SK-N-SH (cell line): Measurements from ENCODE around the gene MFSD12. TPM values are rescaled to one million over a fixed set of nuclear protein-coding genes. Genes with fewer than 3 reads are reported as not detected.
A peak's percentile ranks its signal among the peaks of the same experiment; 100 is the strongest.

Experiments
- CTCF ChIP-seq: fragments of 200-600 bp; sonication (generic); IDR thresholded peaks from 2 replicates; pipeline ENCODE4 v1.6.1; 2017; ENCODE audit warnings: antibody characterized with exemption, mild to moderate bottlenecking, moderate library complexity
- ELF1 ChIP-seq: IDR thresholded peaks from 2 replicates; pipeline ENCODE4 v1.4.0; 2012
- EP300 ChIP-seq, 2 experiments: IDR thresholded peaks; 2 replicates each; pipeline versions ENCODE4 v1.4.0 to v1.6.1; 2012; ENCODE audit warnings: borderline replicate concordance in 1 of 2, low read depth in 1 of 2, low read length in 1 of 2
- EZH2phosphoT487 ChIP-seq: fragments of 200-600 bp; sonication (generic); IDR thresholded peaks from 2 replicates; pipeline ENCODE4 v1.6.1; 2017; ENCODE audit warnings: low read depth, mixed run types, mild to moderate bottlenecking, antibody characterized with exemption, moderate library complexity, borderline replicate concordance
- FOSL2 ChIP-seq: IDR thresholded peaks from 2 replicates; pipeline ENCODE4 v1.4.0; 2012; ENCODE audit warnings: low read depth, mild to moderate bottlenecking, moderate library complexity, borderline replicate concordance
- JUND ChIP-seq: IDR thresholded peaks from 2 replicates; pipeline ENCODE4 v1.4.0; 2012
- MAX ChIP-seq: IDR thresholded peaks from 2 replicates; pipeline ENCODE4 v1.4.0; 2012; ENCODE audit warnings: low read depth
- MEF2A ChIP-seq: IDR thresholded peaks from 2 replicates; pipeline ENCODE4 v1.4.0; 2012; ENCODE audit warnings: low read depth, borderline replicate concordance
- MXI1 ChIP-seq: IDR thresholded peaks from 2 replicates; pipeline ENCODE4 v1.6.1; 2012; ENCODE audit warnings: mild to moderate bottlenecking, low read depth, low read length, improper control_type of control experiment
- NRF1 ChIP-seq: IDR thresholded peaks from 2 replicates; pipeline ENCODE4 v1.6.1; 2012; ENCODE audit warnings: low read depth, mild to moderate bottlenecking, low read length
- POLR2AphosphoS5 ChIP-seq: IDR thresholded peaks from 2 replicates; pipeline ENCODE4 v1.6.1; 2012; ENCODE audit warnings: low read depth, low read length
- RCOR1 ChIP-seq: fragments of 150-350 bp; IDR thresholded peaks from 2 replicates; pipeline ENCODE4 v1.6.1; 2017; ENCODE audit warnings: antibody characterized with exemption, low read length
- RXRA ChIP-seq: IDR thresholded peaks from 2 replicates; pipeline ENCODE4 v1.4.0; 2012; ENCODE audit warnings: low read depth, mild to moderate bottlenecking, borderline replicate concordance
- SMC3 ChIP-seq: IDR thresholded peaks from 2 replicates; pipeline ENCODE4 v1.6.1; 2012; ENCODE audit warnings: low read depth, low read length, improper control_type of control experiment
- TAF1 ChIP-seq: IDR thresholded peaks from 2 replicates; pipeline ENCODE4 v1.6.1; 2012; ENCODE audit warnings: low read depth, mild to moderate bottlenecking, low read length, moderate library complexity, borderline replicate concordance
- TEAD4 ChIP-seq: IDR thresholded peaks from 2 replicates; pipeline ENCODE4 v1.4.0; 2012; ENCODE audit warnings: mild to moderate bottlenecking, borderline replicate concordance; ENCODE audit not compliant: insufficient read depth
- YY1 ChIP-seq: IDR thresholded peaks from 2 replicates; pipeline ENCODE4 v1.4.0; 2012; ENCODE audit warnings: low read depth, mild to moderate bottlenecking
- polyA plus RNA-seq, 3 experiments: library from polyadenylated mRNA; depleted of rRNA; stranded (reverse); fragments of >200 nt; gene quantifications; 2 replicates each; pipeline ENCODE4 v1.2.3, GENCODE V29; 2012
- TF ChIP-seq, protein P1 (sequence below): IDR thresholded peaks from 2 replicates; pipeline ENCODE4 v1.4.0; 2012; ENCODE audit warnings: low read depth, borderline replicate concordance
- TF ChIP-seq, protein P2 (sequence below): IDR thresholded peaks from 2 replicates; pipeline ENCODE4 v1.6.1; 2012; ENCODE audit warnings: mild to moderate bottlenecking, low read depth, low read length, moderate library complexity
- TF ChIP-seq, protein P3 (sequence below): IDR thresholded peaks from 2 replicates; pipeline ENCODE4; 2012

MFSD12 gene
- polyA plus RNA-seq, 1 of the 3 experiments (the other 2 are of a cell fraction) = 53.3 TPM

DNA sequence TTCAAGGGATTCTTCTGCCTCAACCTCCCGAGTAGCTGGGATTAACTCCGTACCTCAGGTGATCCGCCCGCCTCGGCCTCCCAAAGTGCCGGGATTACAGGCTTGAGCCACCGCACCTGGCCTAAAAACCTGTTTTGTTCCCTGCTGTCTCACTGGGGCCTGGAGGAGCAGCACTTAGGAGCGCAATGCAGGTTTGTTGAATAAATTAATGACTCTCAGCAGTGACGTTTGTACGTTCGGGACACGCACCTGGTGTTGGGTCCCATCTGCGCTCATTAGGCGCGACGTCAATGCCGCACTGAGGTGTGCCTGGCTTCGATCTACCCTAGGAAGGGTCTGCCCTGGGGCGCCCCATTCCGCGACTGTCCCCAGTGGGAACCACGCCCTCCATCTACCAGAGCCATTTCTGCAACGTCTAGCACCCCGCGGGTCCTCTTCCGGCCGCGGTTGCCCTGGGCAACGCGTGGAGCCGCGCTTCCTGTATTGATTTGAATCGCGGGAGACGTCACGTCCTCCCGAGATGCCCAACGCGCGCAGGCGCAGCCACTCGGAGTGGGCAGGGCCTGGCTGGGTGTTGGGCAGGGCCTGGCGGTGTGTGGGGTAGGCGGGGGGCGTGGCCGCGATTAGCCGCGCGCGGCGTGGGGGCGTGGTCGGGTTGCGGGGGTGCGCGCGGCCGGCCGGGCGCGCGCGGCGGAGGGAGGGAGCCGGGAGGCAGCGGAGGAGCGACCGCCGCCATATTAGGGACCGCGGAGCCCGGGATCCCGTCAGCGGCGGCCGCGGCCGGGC lies 51.6 kb downstream of the MFSD12 start, which contains the start of gene FZR1 (continued):
- no peak for TF ChIP-seq CTCF
- no peak for TF ChIP-seq EP300 (IDR thresholded peaks at IDR 0.05; ENCODE audit: borderline replicate concordance in 1 of 2, low read depth in 1 of 2, low read length in 1 of 2)
- TF ChIP-seq YY1 = peak; percentile 79; the same call in 1 of the 2 replicates
- peak; percentile 93 for TF ChIP-seq MAX
- peak; percentile 98 for TF ChIP-seq NRF1
- TF ChIP-seq MXI1 = peak; percentile 87
- TF ChIP-seq, protein P1, sequence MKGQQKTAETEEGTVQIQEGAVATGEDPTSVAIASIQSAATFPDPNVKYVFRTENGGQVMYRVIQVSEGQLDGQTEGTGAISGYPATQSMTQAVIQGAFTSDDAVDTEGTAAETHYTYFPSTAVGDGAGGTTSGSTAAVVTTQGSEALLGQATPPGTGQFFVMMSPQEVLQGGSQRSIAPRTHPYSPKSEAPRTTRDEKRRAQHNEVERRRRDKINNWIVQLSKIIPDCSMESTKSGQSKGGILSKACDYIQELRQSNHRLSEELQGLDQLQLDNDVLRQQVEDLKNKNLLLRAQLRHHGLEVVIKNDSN = no peak
- TF ChIP-seq TAF1 = peak; percentile 62; the same call in 1 of the 2 replicates
- TF ChIP-seq TEAD4 = no peak
- peak; percentile 96 for TF ChIP-seq ELF1
- TF ChIP-seq SMC3 = no peak
- TF ChIP-seq FOSL2 = no peak
- TF ChIP-seq MEF2A = no peak
- TF ChIP-seq JUND = no peak
- TF ChIP-seq EZH2phosphoT487 = no peak
- no peak for TF ChIP-seq RXRA
- TF ChIP-seq POLR2AphosphoS5 = peak; percentile 64
- TF ChIP-seq, protein P2, sequence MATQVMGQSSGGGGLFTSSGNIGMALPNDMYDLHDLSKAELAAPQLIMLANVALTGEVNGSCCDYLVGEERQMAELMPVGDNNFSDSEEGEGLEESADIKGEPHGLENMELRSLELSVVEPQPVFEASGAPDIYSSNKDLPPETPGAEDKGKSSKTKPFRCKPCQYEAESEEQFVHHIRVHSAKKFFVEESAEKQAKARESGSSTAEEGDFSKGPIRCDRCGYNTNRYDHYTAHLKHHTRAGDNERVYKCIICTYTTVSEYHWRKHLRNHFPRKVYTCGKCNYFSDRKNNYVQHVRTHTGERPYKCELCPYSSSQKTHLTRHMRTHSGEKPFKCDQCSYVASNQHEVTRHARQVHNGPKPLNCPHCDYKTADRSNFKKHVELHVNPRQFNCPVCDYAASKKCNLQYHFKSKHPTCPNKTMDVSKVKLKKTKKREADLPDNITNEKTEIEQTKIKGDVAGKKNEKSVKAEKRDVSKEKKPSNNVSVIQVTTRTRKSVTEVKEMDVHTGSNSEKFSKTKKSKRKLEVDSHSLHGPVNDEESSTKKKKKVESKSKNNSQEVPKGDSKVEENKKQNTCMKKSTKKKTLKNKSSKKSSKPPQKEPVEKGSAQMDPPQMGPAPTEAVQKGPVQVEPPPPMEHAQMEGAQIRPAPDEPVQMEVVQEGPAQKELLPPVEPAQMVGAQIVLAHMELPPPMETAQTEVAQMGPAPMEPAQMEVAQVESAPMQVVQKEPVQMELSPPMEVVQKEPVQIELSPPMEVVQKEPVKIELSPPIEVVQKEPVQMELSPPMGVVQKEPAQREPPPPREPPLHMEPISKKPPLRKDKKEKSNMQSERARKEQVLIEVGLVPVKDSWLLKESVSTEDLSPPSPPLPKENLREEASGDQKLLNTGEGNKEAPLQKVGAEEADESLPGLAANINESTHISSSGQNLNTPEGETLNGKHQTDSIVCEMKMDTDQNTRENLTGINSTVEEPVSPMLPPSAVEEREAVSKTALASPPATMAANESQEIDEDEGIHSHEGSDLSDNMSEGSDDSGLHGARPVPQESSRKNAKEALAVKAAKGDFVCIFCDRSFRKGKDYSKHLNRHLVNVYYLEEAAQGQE = no peak
- no peak for TF ChIP-seq RCOR1
- TF ChIP-seq, protein P3, sequence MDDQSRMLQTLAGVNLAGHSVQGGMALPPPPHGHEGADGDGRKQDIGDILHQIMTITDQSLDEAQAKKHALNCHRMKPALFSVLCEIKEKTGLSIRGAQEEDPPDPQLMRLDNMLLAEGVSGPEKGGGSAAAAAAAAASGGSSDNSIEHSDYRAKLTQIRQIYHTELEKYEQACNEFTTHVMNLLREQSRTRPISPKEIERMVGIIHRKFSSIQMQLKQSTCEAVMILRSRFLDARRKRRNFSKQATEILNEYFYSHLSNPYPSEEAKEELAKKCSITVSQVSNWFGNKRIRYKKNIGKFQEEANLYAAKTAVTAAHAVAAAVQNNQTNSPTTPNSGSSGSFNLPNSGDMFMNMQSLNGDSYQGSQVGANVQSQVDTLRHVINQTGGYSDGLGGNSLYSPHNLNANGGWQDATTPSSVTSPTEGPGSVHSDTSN = no peak
- TF ChIP-seq, all 33 proteins: peak for 13
